Right hindlimb (tissue), 1 donor: Measurements from ENCODE around the gene HPD.
A peak's percentile ranks its signal among the peaks of the same experiment; 100 is the strongest.
"Not testable (repeated sequence)": the region's sequence is repeated elsewhere in the genome, so short reads cannot be mapped to it uniquely, and the experiment has no call there.

Source experiments
- DNase-seq: peaks from one replicate; pipeline ENCODE4 v3.0.0-alpha.2; 2018

The HPD gene

DNA sequence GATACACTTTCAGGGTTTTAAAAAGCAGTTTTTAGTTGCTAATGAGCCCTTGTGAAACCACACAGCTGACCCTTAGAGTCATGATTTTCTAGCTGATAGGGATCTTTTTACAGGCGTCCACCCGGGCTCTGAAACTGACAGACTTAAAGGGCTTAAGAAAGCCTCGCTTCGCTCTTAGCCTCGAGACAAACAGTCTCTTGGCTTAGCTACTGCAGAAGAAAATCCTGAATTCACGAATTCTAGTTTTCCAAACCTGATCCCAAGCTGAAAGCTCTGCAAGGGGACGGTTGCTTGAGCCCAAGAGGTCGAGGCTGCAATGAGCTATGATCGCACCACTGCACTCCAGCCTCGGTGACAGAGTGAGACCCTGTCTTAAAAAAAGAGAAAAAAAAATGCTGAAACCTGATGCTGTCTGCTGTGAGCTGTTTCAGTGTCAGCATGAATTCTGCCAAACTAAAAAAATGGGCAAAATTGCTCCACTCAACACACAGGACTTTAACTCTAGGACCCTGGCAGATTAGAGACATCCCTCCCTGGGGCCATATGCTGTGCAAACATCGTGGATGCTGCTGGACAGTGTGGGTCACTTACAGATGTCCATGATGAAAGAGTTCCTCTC lies 3.1 kb upstream of the HPD start:
- DNase-seq, result no peak

DNA sequence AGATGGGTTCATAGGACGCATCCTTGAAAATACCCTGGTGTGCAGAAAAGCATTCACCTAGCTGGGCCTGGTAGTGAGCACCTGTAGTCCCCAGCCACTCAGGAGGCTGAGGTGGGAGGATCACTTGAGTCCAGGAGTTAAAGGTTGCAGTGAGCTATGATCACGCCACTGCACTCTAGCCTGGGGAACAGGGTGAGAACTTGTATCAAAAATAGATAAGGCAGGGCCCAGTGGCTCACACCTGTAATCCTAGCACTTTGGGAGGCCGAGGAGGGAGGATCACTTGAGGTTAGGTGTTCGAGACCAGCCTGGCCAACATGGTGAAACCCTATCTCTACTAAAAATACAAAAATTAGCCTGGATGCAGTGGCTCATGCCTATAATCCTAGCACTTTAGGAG lies 2.0 kb upstream of the HPD start:
- DNase-seq, result not testable (repeated sequence)

DNA sequence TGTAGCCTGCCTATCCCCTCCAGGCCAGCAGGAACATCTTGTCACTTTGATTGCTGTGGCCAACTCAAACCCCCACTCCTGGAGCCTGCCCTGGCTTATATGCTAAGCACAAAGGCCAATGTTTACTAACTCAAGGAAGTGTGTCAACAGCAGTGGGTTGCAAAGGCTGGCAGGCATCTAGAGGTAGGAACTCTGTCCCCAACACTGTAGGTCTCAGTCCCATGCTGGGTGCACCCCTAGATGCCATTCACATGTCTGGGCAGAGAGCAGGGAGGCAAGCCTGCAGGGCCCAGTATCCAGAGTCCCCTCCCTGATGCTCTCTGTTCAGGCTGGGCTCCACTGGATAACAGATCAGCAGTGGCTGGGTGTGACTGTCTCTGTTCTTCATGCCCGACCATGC lies 1.6 kb upstream of the HPD start:
- no peak for DNase-seq

- DNase-seq, result no peak
Observed at GRCh38 chr12:121858318-121858661, 369 bp downstream of the HPD start.

- no peak for DNase-seq
Observed at GRCh38 chr12:121857322-121858246, 1.1 kb downstream of the HPD start.

DNA sequence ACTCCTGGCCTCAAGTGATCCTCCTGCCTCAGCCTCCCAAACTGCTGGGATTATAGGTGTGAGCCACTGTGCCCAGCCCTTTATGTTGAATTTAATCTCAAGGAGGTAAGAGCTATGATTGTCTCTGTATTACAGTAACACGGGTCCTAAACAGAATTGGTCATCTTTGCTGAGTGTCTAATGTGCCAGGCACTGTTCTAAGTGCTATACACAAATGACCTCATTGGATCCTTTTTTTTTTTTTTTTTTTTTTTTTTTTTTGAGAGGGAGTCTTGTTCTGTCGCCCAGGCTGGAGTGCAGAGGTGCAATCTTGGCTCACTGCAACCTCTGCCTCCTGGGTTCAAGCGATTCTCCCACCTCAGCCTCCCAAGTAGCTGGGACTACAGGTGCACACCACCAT lies 6.3 kb downstream of the HPD start:
- DNase-seq, result not testable (repeated sequence)

GRCh38 chr12:121849665-121850064 lies 9.0 kb downstream of the HPD start:
- DNase-seq, result no peak

GRCh38 chr12:121849211-121849610 lies 9.4 kb downstream of the HPD start:
- DNase-seq, result no peak

DNA sequence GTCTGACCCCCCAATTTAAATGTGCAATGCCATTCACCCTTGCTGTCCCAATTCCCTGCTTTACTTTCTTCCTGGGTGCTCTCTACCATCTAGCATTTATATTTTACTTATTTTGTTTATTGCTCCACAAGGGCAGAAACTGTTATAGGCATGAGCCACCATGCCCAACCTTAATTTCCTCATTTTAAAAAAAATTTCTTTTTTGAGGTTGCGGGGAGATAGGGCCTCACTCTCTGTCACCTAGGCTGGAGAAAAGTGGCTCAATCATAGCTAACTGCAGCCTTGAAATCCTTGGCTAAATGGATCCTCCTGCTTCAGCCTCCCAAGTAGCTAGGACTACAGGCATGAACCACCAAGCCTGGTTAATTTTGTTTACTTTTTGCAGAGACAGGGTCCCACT lies 13.0 kb downstream of the HPD start:
- no peak for DNase-seq

DNA sequence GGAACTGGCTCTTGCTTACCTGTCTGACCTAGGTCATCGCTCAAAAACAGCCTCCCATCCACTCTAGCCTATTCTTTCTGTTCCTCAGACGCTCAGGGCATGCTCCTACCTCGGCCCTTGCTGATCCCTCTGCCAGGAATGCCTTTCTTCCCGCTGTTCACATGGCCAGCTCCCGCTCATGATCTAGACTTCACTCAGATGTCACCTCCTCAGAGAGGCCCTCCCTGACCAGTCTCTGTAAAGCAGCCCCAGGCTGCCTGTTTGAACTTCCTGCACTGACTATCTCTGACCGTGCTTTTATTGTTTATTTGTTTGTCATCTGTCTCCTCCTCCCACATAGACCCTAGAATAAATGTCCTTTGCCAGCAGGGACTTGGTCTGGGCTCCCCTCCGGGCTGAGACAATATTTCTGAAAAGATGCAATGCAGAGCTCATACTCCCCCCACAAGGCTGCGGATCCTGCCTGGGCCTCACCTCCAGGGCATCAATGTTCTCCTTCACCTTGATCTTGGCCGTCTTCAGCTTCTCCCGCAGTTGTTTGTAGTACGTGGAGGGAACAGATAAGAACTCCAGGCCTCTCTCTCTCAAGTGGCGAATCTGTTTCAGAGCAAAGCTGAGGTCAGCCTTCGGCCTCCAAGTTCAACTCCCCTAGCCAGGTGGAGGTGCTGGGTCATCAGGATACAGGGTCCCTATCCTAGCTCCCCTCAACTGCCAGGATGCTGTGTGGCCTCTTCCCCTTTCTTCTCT lies 15.2 kb downstream of the HPD start:
- DNase-seq, result no peak

GRCh38 chr12:121839993-121840761 lies 18.5 kb downstream of the HPD start:
- DNase-seq, result no peak

GRCh38 chr12:121839106-121839992 lies 19.3 kb downstream of the HPD start:
- peak; percentile 96 for DNase-seq

DNA sequence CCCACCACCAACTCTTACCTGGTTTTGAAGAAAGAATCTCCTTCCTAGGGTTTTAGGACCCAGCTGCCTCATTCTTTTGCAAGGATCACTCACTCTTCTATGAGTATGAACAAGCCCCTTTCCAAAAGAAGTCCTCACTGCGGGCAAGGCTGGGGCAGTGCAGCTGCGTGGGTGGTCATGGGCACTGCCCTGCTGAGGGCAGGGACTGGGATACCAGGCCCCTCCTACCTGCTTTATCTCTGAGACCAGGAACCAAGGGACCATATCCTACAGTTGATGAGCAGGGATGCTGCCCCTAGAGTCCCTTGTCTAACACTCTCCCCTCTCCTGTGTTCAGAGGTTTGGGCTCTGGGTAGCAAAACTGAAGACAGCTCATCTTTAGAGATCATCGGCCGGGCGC lies 20.5 kb downstream of the HPD start:
- DNase-seq, result no peak

GRCh38 chr12:121837680-121838079 lies 21.0 kb downstream of the HPD start:
- DNase-seq, result no peak

- DNase-seq, result no peak
Observed at GRCh38 chr12:121831571-121832245, 27.0 kb downstream of the HPD start.

DNA sequence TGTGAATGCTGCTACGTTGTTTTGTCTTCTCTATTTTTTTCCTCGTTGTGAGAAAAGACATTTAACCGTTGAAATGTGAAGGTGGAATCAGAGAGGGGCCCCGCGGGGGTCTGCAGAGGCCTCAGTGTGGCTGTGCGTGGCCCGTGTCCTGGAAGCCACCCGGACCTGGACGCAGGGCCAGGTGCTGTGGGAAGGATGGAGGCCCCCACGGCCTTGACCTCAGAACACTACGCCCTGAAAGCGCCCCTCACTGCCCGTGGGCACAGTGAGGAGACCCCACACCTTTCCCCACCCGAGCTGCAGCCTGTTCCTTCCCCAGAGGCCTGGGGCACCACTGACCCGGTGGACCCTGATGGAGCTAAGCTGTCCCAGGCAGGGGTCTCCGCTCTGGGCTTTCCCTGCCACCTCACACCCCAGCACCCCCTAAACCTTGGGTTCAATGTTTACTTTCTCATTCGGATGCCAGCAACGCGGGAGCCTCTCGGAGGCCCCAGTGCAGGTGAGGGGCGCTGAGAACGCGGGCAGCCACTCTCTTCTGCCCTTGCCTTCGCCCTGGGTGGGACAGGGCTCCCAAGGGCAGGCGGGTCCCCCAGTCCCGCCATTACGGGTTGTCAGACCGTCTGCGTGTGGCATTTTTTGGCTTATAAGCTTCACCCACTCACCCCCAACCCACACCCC lies 27.9 kb downstream of the HPD start:
- DNase-seq, result no peak

- DNase-seq, result no peak
Observed at GRCh38 chr12:121830134-121830533, 28.5 kb downstream of the HPD start.

DNA sequence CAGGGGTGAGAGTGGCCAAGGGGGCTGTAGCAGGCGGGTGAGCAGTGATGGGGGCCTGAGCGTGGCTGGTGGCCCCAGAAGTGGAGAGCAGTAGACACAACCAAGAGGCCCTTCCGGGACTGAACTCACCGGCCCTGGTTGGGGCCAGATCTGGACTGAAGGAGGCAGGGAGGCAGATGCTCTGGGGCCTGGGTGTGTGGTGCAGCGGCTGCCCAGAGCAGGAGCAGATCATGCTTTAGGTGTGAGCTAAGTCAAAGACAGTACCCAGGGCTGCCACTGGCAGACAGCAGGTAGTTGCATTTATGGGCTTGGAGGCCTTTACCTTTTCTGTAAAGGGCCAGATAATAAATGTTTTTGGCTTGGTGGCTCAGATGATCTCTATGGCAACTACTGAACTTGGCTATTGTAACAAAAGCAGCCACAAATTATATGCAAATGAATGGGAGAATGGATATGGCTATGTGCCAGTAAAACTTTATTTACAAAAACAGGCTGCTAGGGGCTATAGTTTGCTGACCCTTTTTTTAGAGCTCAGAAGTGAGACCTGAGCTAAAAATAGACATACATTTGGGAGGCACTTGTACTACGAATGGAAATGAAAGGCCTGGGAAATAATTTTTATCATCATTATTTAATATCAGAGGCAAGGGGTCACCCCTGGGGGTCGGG lies 29.3 kb downstream of the HPD start:
- no peak for DNase-seq

DNA sequence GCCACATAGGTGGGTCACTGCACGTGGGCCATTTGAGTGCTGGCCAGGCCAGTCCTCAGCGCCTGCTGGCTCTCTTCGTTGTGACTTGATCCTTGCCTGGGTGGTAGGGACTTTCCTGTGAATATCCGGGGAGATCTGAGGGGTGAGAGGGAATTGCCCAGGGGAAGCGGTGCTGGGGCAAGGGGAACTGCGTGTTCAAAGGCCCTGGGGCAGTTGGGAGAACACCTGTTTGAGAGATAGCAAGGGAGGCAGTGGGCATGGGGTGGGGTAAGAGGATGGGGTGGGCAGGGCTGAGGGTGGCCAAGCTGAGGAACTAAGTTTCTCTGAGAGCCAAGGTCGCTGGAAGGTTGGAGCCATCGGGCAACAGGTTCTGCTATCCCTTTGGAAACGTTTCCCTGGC lies 29.8 kb downstream of the HPD start:
- DNase-seq, result no peak

- no peak for DNase-seq
Observed at GRCh38 chr12:121828306-121828705, 30.4 kb downstream of the HPD start.
